PC-3 (cell line): ENCODE measurements around the gene NAGPA. TPM values are rescaled to one million over a fixed set of nuclear protein-coding genes. Genes with fewer than 3 reads are reported as not detected.

ENCODE experiments used
- ATAC-seq: fragments of 200-7000 bp; cut with Tn5 transposase; 2 replicates; pipeline ENCODE4 v1.9.1; 2020; ENCODE audit warnings: mild to moderate bottlenecking, moderate library complexity
- BruUV-seq: library from RNA; stranded (reverse); fragments of 400-500 nt; replicated peaks from 2 replicates; lab custom pipeline; 2021; lab: Mats Ljungman, UMichigan
- CTCF ChIA-PET: fragments of 300-600 bp; sonication (Branson Sonifier 250); formaldehyde crosslinking; loops from one replicate; lab custom pipeline; 2022; ENCODE audit warnings: antibody characterized with exemption; lab: Charles Lee
- POLR2A ChIA-PET: fragments of 300-600 bp; sonication (Branson Sonifier 250); formaldehyde crosslinking; loops from one replicate; lab custom pipeline; 2022; ENCODE audit warnings: antibody characterized with exemption; ENCODE audit not compliant: unreplicated experiment; lab: Charles Lee
- DNase-seq: peaks from one replicate; pipeline ENCODE4 v3.0.0-alpha.2; 2015
- H2AFZ ChIP-seq: fragments of 300-600 bp; sonication (generic); 2 replicates; pipeline ENCODE4 v1.6.0; 2016; ENCODE audit warnings: antibody characterized with exemption, low read length
- H3F3A ChIP-seq: fragments of 300-600 bp; sonication (generic); one replicate; pipeline ENCODE4 v1.6.0; 2017; ENCODE audit warnings: antibody characterized with exemption, low read length, control low read depth, mild to moderate bottlenecking; ENCODE audit not compliant: unreplicated experiment
- H3K27ac ChIP-seq: fragments of 300-600 bp; sonication (generic); 2 replicates; pipeline ENCODE4 v1.5.1; 2016; ENCODE audit warnings: mild to moderate bottlenecking, low read length
- H3K27me3 ChIP-seq: fragments of 300-600 bp; sonication (generic); 2 replicates; pipeline ENCODE4 v1.6.1; 2016; ENCODE audit warnings: low read length, mixed read lengths
- H3K36me3 ChIP-seq: fragments of 300-600 bp; sonication (generic); 2 replicates; pipeline ENCODE4 v1.6.1; 2016; ENCODE audit warnings: low read depth, mixed run types, low read length, mixed read lengths
- H3K4me1 ChIP-seq: fragments of 300-600 bp; sonication (generic); 2 replicates; pipeline ENCODE4 v1.5.1; 2016; ENCODE audit warnings: low read length; ENCODE audit not compliant: insufficient read depth
- H3K4me2 ChIP-seq: fragments of 300-600 bp; sonication (generic); 2 replicates; pipeline ENCODE4 v1.6.0; 2016; ENCODE audit warnings: low read length
- H3K4me3 ChIP-seq: fragments of 300-600 bp; sonication (generic); 2 replicates; pipeline ENCODE4 v1.5.1; 2016; ENCODE audit warnings: mild to moderate bottlenecking, low read length, mixed read lengths
- H3K79me2 ChIP-seq: fragments of 300-600 bp; sonication (generic); 2 replicates; pipeline ENCODE4 v1.6.1; 2017; ENCODE audit warnings: low read length, mixed read lengths
- H3K9ac ChIP-seq: fragments of 300-600 bp; sonication (generic); 2 replicates; pipeline ENCODE4 v1.6.0; 2016; ENCODE audit warnings: mild to moderate bottlenecking, low read length
- H3K9me2 ChIP-seq: fragments of 300-600 bp; sonication (generic); replicated peaks from 2 replicates; pipeline ENCODE4 v1.6.1; 2016; ENCODE audit warnings: mixed run types, low read length, mixed read lengths
- H3K9me3 ChIP-seq: fragments of 300-600 bp; sonication (generic); 2 replicates; pipeline ENCODE4 v1.6.1; 2016; ENCODE audit warnings: low read length, mixed read lengths
- H4K20me1 ChIP-seq: fragments of 300-600 bp; sonication (generic); 2 replicates; pipeline ENCODE4 v1.6.1; 2016; ENCODE audit warnings: low read length, mixed read lengths
- CTCF ChIP-seq: fragments of 300-600 bp; sonication (generic); conservative IDR thresholded peaks from 2 replicates; pipeline ENCODE4 v1.5.1; 2017; ENCODE audit warnings: antibody characterized with exemption, low read depth, mild to moderate bottlenecking, low read length
- EZH2 ChIP-seq: fragments of 300-600 bp; sonication (generic); IDR thresholded peaks from one replicate; pipeline ENCODE4 v1.6.1; 2017; ENCODE audit warnings: antibody characterized with exemption, mild to moderate bottlenecking, low read length; ENCODE audit not compliant: unreplicated experiment
- EZH2phosphoT487 ChIP-seq: fragments of 300-600 bp; sonication (generic); IDR thresholded peaks from 2 replicates; pipeline ENCODE4 v1.6.1; 2018; ENCODE audit warnings: mild to moderate bottlenecking, antibody characterized with exemption, low read length, borderline replicate concordance
- intact Hi-C: fragments of 100-400 bp; cut with micrococcal nuclease; formaldehyde crosslinking; loops from 2 replicates; pipeline ENCODE4 v1.9.0; 2023
- total RNA-seq: library from RNA; depleted of rRNA; stranded (reverse); fragments of >200 nt; gene quantifications from 2 replicates; pipeline ENCODE4 v1.2.3, GENCODE V29; 2014

The NAGPA gene
- total RNA-seq, 1 experiment from 2014 or later = 26.2 TPM

GRCh38 chr16:5015887-5016286 lies 17.8 kb downstream of the NAGPA start:
- Histone ChIP-seq H3K4me2 (no peak overlapping the region), H2AFZ (no peak overlapping the region), H3K27ac (no peak overlapping the region), H3K4me1 (no peaks in the 10 kb centered on the region), H3F3A (no peaks in the 10 kb centered on the region), H3K27me3 (0 out of 2 replicates have a peak, but pooled peaks cover 6% of the 10 kb centered on the region), H3K36me3 (no peaks in the 10 kb centered on the region), H3K9me2 (no peaks in the 10 kb centered on the region), H3K4me3 (no peak overlapping the region), H3K9ac (no peak overlapping the region), H4K20me1 (no peaks in the 10 kb centered on the region), H3K9me3 (no peaks in the 10 kb centered on the region), H3K79me2 (no peaks in the 10 kb centered on the region)
- no TSS peak for BruUV-seq
- CTCF ChIA-PET = no interaction called here
- DNase-seq = no peak
- TF ChIP-seq EZH2 (no peak), EZH2phosphoT487 (no peak)
- intact Hi-C loops = no loop called here
- POLR2A ChIA-PET = no interaction called here
- ATAC-seq = no peak

GRCh38 chr16:5015351-5015750 lies 18.4 kb downstream of the NAGPA start:
- BruUV-seq = no TSS peak
- Histone ChIP-seq H3K4me1 (no peaks in the 10 kb centered on the region), H3K9me3 (no peaks in the 10 kb centered on the region), H2AFZ (no peak overlapping the region), H4K20me1 (no peaks in the 10 kb centered on the region), H3K4me2 (no peak overlapping the region), H3K4me3 (no peak overlapping the region), H3K9me2 (no peaks in the 10 kb centered on the region), H3K27ac (no peak overlapping the region), H3K36me3 (no peaks in the 10 kb centered on the region), H3K9ac (no peak overlapping the region), H3K79me2 (no peaks in the 10 kb centered on the region), H3K27me3 (0 out of 2 replicates have a peak, but pooled peaks cover 8% of the 10 kb centered on the region), H3F3A (no peaks in the 10 kb centered on the region)
- no peak for TF ChIP-seq EZH2
- no peak for TF ChIP-seq EZH2phosphoT487
- TF ChIP-seq CTCF = no peak
- POLR2A ChIA-PET = no interaction called here
- no peak for DNase-seq
- intact Hi-C loops = no loop called here
- no peak for ATAC-seq
- CTCF ChIA-PET = no interaction called here

GRCh38 chr16:5012887-5013286 lies 20.8 kb downstream of the NAGPA start:
- H3K4me2 ChIP-seq = no peak overlapping the region
- no peaks in the 10 kb centered on the region for H3K9me3 ChIP-seq
- ATAC-seq (no peak), DNase-seq (no peak)
- TF ChIP-seq EZH2phosphoT487 = no peak
- H4K20me1 ChIP-seq = no peaks in the 10 kb centered on the region
- no peak overlapping the region for H3K4me3 ChIP-seq
- H3K27me3 ChIP-seq = 0 out of 2 replicates have a peak, but pooled peaks cover 8% of the 10 kb centered on the region
- no peak overlapping the region for H3K27ac ChIP-seq
- no peak overlapping the region for H2AFZ ChIP-seq
- H3K79me2 ChIP-seq = no peaks in the 10 kb centered on the region
- H3K4me1 ChIP-seq = no peaks in the 10 kb centered on the region
- intact Hi-C loops = no loop called here
- no peaks in the 10 kb centered on the region for H3K9me2 ChIP-seq
- ChIA-PET POLR2A (no interaction called here), CTCF (no interaction called here)
- BruUV-seq = no TSS peak
- H3K36me3 ChIP-seq = no peaks in the 10 kb centered on the region
- H3K9ac ChIP-seq = no peak overlapping the region
- H3F3A ChIP-seq = no peaks in the 10 kb centered on the region

- TF ChIP-seq CTCF (no peak), EZH2 (no peak), EZH2phosphoT487 (no peak)
- Histone ChIP-seq H3K4me2 (no peak overlapping the region), H3K9me2 (no peaks in the 10 kb centered on the region), H3K9ac (no peak overlapping the region), H3K27me3 (0 out of 2 replicates have a peak, but pooled peaks cover 8% of the 10 kb centered on the region), H2AFZ (no peak overlapping the region), H3K36me3 (no peaks in the 10 kb centered on the region), H3K4me3 (no peak overlapping the region), H3K27ac (no peak overlapping the region), H4K20me1 (no peaks in the 10 kb centered on the region), H3K9me3 (no peaks in the 10 kb centered on the region), H3K4me1 (no peaks in the 10 kb centered on the region), H3F3A (no peaks in the 10 kb centered on the region), H3K79me2 (no peaks in the 10 kb centered on the region)
- no TSS peak for BruUV-seq
- ChIA-PET POLR2A (no interaction called here), CTCF (no interaction called here)
- intact Hi-C loops = no loop called here
- no peak for ATAC-seq
- no peak for DNase-seq
These were observed 22.1 kb downstream of the NAGPA start for GRCh38 chr16:5011637-5012036.
